ENCODE data around the gene LCTL. TPM values are rescaled to one million over a fixed set of nuclear protein-coding genes. Genes with fewer than 3 reads are reported as not detected.
A peak's percentile ranks its signal among the peaks of the same experiment; 100 is the strongest.

Gene LCTL
- total RNA-seq, 1 experiment from 2014 or later: not detected

DNA sequence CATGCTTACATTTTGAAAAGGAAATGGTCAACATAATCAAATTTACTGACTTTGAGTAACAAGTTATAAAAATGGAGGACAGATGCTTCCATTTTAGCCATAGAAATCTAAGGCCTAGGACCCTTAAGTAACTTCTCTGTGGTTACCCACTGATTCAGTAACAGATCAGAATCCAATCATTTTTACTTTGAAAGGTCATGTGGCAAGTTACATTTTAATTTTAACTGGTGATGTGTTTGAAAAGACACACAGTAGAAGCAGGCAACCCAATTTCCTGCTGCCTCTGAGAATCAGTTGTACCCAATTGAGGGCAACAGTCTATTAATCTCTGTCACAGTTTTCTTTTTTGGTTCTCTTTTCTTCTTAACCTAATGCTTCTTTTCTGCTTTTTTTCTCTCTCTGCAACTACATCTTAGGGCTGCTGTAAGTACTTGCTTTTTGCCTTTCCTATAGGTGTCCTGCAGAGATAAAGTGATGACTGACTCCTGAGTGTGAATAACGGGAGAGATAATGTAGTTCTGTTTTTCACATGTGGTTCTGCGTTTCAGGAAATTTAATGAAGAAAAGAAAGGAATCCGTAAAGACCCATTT, 57.4 kb downstream of the LCTL start:
- intact Hi-C loops (cut with micrococcal nuclease): no loop called here
- peaks cover 10% of the 10 kb centered on the region for H3K4me1 Mint-ChIP-seq (ENCODE audit: insufficient read depth, unreplicated experiment)
- POLR2A ChIA-PET: interaction anchor here (0.6 to 2.0 kb wide), 3 partner anchors 10 to 838 kb away, joined by 3 to 9 read pairs (median 5); partner anchors contain the start of gene SNAPC5
- CTCF ChIA-PET: interaction anchor here (0.6 to 1.3 kb wide), 2 partner anchors 10 to 281 kb away, joined by 4 to 5 read pairs; partner anchors contain the start of gene SNAPC5
- peaks cover 30% of the 10 kb centered on the region for H3K36me3 Mint-ChIP-seq (ENCODE audit: insufficient read depth, unreplicated experiment)
- BruUV-seq (replicated peaks): no TSS peak
- no peak overlapping the region for H3K4me3 Mint-ChIP-seq (ENCODE audit: unreplicated experiment)
- H3K27me3 Mint-ChIP-seq (ENCODE audit: insufficient read depth, unreplicated experiment): no peaks in the 10 kb centered on the region
- no peak overlapping the region for H3K27ac Mint-ChIP-seq (ENCODE audit: low read depth, unreplicated experiment)
- DNase-seq (ENCODE audit: unreplicated experiment): no peak
- no peaks in the 10 kb centered on the region for H3K9me3 Mint-ChIP-seq (ENCODE audit: unreplicated experiment)
- TF ChIP-seq, protein P1, sequence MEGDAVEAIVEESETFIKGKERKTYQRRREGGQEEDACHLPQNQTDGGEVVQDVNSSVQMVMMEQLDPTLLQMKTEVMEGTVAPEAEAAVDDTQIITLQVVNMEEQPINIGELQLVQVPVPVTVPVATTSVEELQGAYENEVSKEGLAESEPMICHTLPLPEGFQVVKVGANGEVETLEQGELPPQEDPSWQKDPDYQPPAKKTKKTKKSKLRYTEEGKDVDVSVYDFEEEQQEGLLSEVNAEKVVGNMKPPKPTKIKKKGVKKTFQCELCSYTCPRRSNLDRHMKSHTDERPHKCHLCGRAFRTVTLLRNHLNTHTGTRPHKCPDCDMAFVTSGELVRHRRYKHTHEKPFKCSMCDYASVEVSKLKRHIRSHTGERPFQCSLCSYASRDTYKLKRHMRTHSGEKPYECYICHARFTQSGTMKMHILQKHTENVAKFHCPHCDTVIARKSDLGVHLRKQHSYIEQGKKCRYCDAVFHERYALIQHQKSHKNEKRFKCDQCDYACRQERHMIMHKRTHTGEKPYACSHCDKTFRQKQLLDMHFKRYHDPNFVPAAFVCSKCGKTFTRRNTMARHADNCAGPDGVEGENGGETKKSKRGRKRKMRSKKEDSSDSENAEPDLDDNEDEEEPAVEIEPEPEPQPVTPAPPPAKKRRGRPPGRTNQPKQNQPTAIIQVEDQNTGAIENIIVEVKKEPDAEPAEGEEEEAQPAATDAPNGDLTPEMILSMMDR (IDR thresholded peaks at IDR 0.05; ENCODE audit: unreplicated experiment): no peak

DNA sequence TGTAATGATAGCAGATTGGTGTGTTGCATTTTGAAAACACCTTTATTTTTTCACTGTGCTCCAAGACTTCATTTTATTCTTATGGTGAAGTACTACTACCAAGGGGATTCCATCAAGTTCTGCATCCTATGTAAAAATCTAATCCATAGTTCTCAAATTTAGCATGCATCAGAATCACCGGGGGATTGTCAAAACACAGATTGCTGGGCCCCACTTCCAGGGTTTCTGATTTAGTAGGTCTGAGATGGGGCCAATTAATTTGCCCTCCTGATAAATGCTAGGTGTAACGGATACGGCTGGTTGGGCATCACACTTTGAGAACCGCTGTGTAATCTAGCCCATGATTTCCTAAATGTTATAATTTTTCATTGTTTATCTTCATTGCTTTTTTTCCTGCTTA, 60.0 kb downstream of the LCTL start:
- Mint-ChIP-seq H3K27ac (ENCODE audit: low read depth, unreplicated experiment) (peak overlapping the region; percentile 94), H3K27me3 (ENCODE audit: insufficient read depth, unreplicated experiment) (no peaks in the 10 kb centered on the region), H3K36me3 (ENCODE audit: insufficient read depth, unreplicated experiment) (peaks cover 41% of the 10 kb centered on the region), H3K4me1 (ENCODE audit: insufficient read depth, unreplicated experiment) (peaks cover 10% of the 10 kb centered on the region), H3K9me3 (ENCODE audit: unreplicated experiment) (no peaks in the 10 kb centered on the region), H3K4me3 (ENCODE audit: unreplicated experiment) (peak overlapping the region; percentile 83)
- ChIA-PET POLR2A (interaction anchor here (0.6 to 3.7 kb wide), 27 partner anchors 9 to 1227 kb away, joined by 3 to 90 read pairs (median 4); partner anchors contain the start of genes MAP2K1 and MAP2K5), CTCF (no interaction called here)
- BruUV-seq (replicated peaks): no TSS peak
- DNase-seq (ENCODE audit: unreplicated experiment): no peak
- TF ChIP-seq, protein P1 (IDR thresholded peaks at IDR 0.05; ENCODE audit: unreplicated experiment): no peak
- intact Hi-C loops (cut with micrococcal nuclease): loop anchor here (2.0 kb wide), 1 partner anchor 61 kb away; no protein-coding TSS in a partner anchor

DNA sequence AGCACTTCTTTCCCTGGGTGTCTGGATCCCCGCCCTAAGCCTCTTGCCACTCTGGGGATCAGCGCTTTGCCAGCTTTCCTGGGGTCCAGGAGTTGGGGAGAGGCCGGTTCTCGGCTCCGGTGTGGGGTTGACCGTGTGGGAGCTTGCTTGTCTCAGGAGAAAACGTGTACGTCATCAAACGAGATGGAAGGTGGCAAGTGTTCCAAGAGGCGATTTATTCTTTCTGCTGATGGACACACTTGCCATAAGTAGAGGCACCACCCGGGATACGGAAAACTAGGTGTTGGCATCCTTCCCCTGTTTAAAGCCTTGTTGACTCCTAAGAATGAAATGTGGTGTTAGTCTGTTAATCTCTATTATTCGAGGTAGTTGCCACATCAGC, 60.4 kb downstream of the LCTL start:
- TSS peak; percentile 77 for BruUV-seq (replicated peaks)
- Mint-ChIP-seq H3K27me3 (ENCODE audit: insufficient read depth, unreplicated experiment) (no peaks in the 10 kb centered on the region), H3K9me3 (ENCODE audit: unreplicated experiment) (no peaks in the 10 kb centered on the region), H3K4me1 (ENCODE audit: insufficient read depth, unreplicated experiment) (peaks cover 10% of the 10 kb centered on the region), H3K36me3 (ENCODE audit: insufficient read depth, unreplicated experiment) (peaks cover 45% of the 10 kb centered on the region), H3K4me3 (ENCODE audit: unreplicated experiment) (peak overlapping the region; percentile 83), H3K27ac (ENCODE audit: low read depth, unreplicated experiment) (peak overlapping the region; percentile 94)
- TF ChIP-seq, protein P1 (IDR thresholded peaks at IDR 0.05; ENCODE audit: unreplicated experiment): no peak
- no peak for DNase-seq (ENCODE audit: unreplicated experiment)
- intact Hi-C loops (cut with micrococcal nuclease): loop anchor here (2.0 kb wide), 1 partner anchor 61 kb away; no protein-coding TSS in a partner anchor
- POLR2A ChIA-PET: interaction anchor here (0.6 to 3.7 kb wide), 46 partner anchors 9 to 1227 kb away, joined by 3 to 90 read pairs (median 3); partner anchors contain the start of genes LCTL, MAP2K1 and MAP2K5
- CTCF ChIA-PET: no interaction called here

DNA sequence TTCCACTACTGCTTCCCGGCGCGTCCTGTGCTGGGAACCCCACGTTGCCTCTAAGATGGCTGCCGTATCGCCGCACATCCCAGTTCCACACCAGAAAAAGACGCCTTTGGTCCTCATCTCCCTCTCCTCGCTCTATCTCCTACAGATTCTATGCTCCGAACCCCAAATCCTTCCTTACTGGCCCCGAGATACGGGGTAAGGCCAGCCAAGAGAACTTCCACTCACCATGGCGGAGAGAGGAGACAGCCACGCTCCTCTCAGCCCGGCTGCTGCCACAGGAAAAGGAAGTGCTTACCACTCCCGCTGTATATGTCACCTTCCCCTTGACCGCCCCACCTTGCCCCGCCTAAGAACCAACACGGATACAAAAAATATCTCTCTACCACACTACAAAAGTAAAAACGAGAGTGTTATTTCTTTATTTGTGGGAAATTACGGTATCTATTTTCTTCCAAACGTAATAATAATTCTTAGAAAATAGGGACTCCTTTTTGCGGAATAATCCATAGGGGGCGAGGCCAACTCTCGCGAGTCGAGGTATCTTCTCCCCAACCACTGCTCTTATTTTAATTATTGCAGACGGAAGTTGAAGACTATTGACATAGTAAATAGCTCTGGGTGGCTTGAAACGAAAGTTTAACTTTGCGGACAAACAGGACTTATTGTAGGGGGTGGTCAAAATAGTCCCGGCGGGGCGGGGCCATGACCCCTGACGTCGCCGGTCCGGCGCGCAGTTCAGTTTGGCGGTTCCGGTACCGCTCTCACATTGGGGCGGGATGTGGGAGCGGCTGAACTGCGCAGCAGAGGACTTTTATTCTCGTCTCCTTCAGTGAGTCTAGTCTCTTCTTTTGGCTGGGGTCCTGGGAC, 61.0 kb downstream of the LCTL start, which contains the start of the genes RPL4 and ZWILCH:
TSS of gene RPL4 (minus strand) at position 293 of the 867 bp plus-strand sequence. CDS start at position 228, 65 bp downstream.
TSS of gene ZWILCH (plus strand) at position 764 of the 867 bp plus-strand sequence. CDS start at position 777, 13 bp downstream.
- DNase-seq (ENCODE audit: unreplicated experiment): peak; percentile 83
- ChIA-PET CTCF (no interaction called here), POLR2A (interaction anchor here (0.6 to 3.7 kb wide), 61 partner anchors 8 to 1226 kb away, joined by 3 to 90 read pairs (median 4); partner anchors contain the start of genes DIS3L, LCTL, MAP2K1 and MAP2K5)
- intact Hi-C loops (cut with micrococcal nuclease): loop anchor here (2.0 kb wide), 1 partner anchor 62 kb away; no protein-coding TSS in a partner anchor
- H3K4me1 Mint-ChIP-seq (ENCODE audit: insufficient read depth, unreplicated experiment): peaks cover 10% of the 10 kb centered on the region
- H3K36me3 Mint-ChIP-seq (ENCODE audit: insufficient read depth, unreplicated experiment): peaks cover 51% of the 10 kb centered on the region
- H3K4me3 Mint-ChIP-seq (ENCODE audit: unreplicated experiment): peak within 1 kb of the TSS; percentile 83
- H3K9me3 Mint-ChIP-seq (ENCODE audit: unreplicated experiment): no peaks in the 10 kb centered on the region
- H3K27ac Mint-ChIP-seq (ENCODE audit: low read depth, unreplicated experiment): peak within 1 kb of the TSS; percentile 94
- BruUV-seq (replicated peaks): no TSS peak
- TF ChIP-seq, protein P1 (IDR thresholded peaks at IDR 0.05; ENCODE audit: unreplicated experiment): no peak
- H3K27me3 Mint-ChIP-seq (ENCODE audit: insufficient read depth, unreplicated experiment): no peaks in the 10 kb centered on the region
